GM23248 (cell line): ENCODE measurements around the gene CTNND2. TPM values are rescaled to one million over a fixed set of nuclear protein-coding genes. Genes with fewer than 3 reads are reported as not detected.
"Not testable (repeated sequence)": the region's sequence is repeated elsewhere in the genome, so short reads cannot be mapped to it uniquely, and the experiment has no call there.

ENCODE experiments used
- DNase-seq: peaks from one replicate; pipeline ENCODE4 v3.0.0-alpha.2; 2015
- H2AFZ ChIP-seq: fragments of 200-600 bp; sonication (generic); 2 replicates; pipeline ENCODE4 v1.6.1; 2016; ENCODE audit warnings: antibody characterized with exemption
- H3F3A ChIP-seq: fragments of 200-600 bp; sonication (generic); 2 replicates; pipeline ENCODE4 v1.6.1; 2016; ENCODE audit warnings: mild to moderate bottlenecking, antibody characterized with exemption, mixed run types; ENCODE audit not compliant: insufficient read depth
- H3K27ac ChIP-seq: fragments of 200-600 bp; sonication (generic); 2 replicates; pipeline ENCODE4 v1.5.1; 2016; ENCODE audit warnings: mild to moderate bottlenecking
- H3K27me3 ChIP-seq: fragments of 200-600 bp; sonication (generic); replicated peaks from 2 replicates; pipeline ENCODE4 v1.6.1; 2016; ENCODE audit warnings: mild to moderate bottlenecking; ENCODE audit not compliant: insufficient read depth
- H3K36me3 ChIP-seq: fragments of 200-600 bp; sonication (generic); 2 replicates; pipeline ENCODE4 v1.6.1; 2016; ENCODE audit warnings: low read depth, mild to moderate bottlenecking
- H3K4me1 ChIP-seq: fragments of 200-600 bp; sonication (generic); 2 replicates; pipeline ENCODE4 v1.6.1; 2016; ENCODE audit warnings: mild to moderate bottlenecking; ENCODE audit not compliant: insufficient read depth
- H3K4me2 ChIP-seq: fragments of 200-600 bp; sonication (generic); one replicate; pipeline ENCODE4 v1.6.1; 2016; ENCODE audit warnings: mild to moderate bottlenecking; ENCODE audit not compliant: unreplicated experiment
- H3K4me3 ChIP-seq: fragments of 200-600 bp; sonication (generic); 2 replicates; pipeline ENCODE4 v1.5.1; 2016; ENCODE audit warnings: mild to moderate bottlenecking
- H3K79me2 ChIP-seq: fragments of 200-600 bp; sonication (generic); 2 replicates; pipeline ENCODE4 v1.6.1; 2016; ENCODE audit warnings: mild to moderate bottlenecking; ENCODE audit not compliant: insufficient read depth
- H3K9ac ChIP-seq: fragments of 200-600 bp; sonication (generic); 2 replicates; pipeline ENCODE4 v1.6.1; 2016; ENCODE audit warnings: mild to moderate bottlenecking
- H3K9me2 ChIP-seq: fragments of 200-600 bp; sonication (generic); 2 replicates; pipeline ENCODE4 v1.6.1; 2016; ENCODE audit warnings: mixed run types, mild to moderate bottlenecking, moderate library complexity; ENCODE audit not compliant: insufficient read depth
- H3K9me3 ChIP-seq: fragments of 200-600 bp; sonication (generic); one replicate; pipeline ENCODE4 v1.6.1; 2017; ENCODE audit warnings: low read depth
- H4K20me1 ChIP-seq: fragments of 200-600 bp; sonication (generic); 2 replicates; pipeline ENCODE4 v1.6.0; 2016; ENCODE audit not compliant: insufficient read depth
- EZH2 ChIP-seq: fragments of 200-600 bp; sonication (generic); IDR thresholded peaks from 2 replicates; pipeline ENCODE4 v1.6.1; 2018; ENCODE audit warnings: antibody characterized with exemption, mild to moderate bottlenecking; ENCODE audit not compliant: insufficient read depth, poor library complexity, severe bottlenecking
- EZH2phosphoT487 ChIP-seq: fragments of 200-600 bp; sonication (generic); IDR thresholded peaks from 2 replicates; pipeline ENCODE4 v1.6.1; 2018; ENCODE audit warnings: antibody characterized with exemption, moderate library complexity, mild to moderate bottlenecking, low read depth; ENCODE audit not compliant: insufficient read depth
- WGBS, 2 experiments: methylation state at CpG; one replicate each; pipeline ENCODE4 v1.1.6; 2015 to 2017; ENCODE audit warnings: low lambda C conversion rate in 2 of 2, low coverage in 1 of 2; ENCODE audit errors: missing lambda C conversion rate in 2 of 2; 5-methylcytosine and 5-hydroxymethylcytosine counted together
- in situ Hi-C: fragments of 300-500 bp; cut with MboI; formaldehyde crosslinking; loops from 2 replicates; pipeline ENCODE4 v1.15.0; 2020
- polyA plus RNA-seq: library from polyadenylated mRNA; unstranded; fragments of >200 nt; fragmentation: Nextera tagmentation; extraction: Ambion mirVana; gene quantifications from 2 replicates; pipeline ENCODE4 v1.2.1, GENCODE V29; 2016
- total RNA-seq: library from RNA; depleted of rRNA; stranded (reverse); fragments of >200 nt; shearing (Covaris generic); gene quantifications from 2 replicates; pipeline ENCODE4 v1.2.3, GENCODE V29; 2014

The CTNND2 gene
- total and polyA plus RNA-seq, 2 experiments from 2014 or later = not detected

- no peak overlapping the region for H2AFZ ChIP-seq
- peaks cover 11% of the 10 kb centered on the region; the same call in 1 of the 2 replicates for H3K27me3 ChIP-seq
- no peaks in the 10 kb centered on the region for H3K79me2 ChIP-seq
- in situ Hi-C loops = no loop called here
- no peak overlapping the region for H3K9ac ChIP-seq
- H3K27ac ChIP-seq = no peak overlapping the region
- no peaks in the 10 kb centered on the region for H3K36me3 ChIP-seq
- DNase-seq = no peak
- 19 to 31% methylated on average over 11 to 12 of the region's 12 CpGs for WGBS, 2 experiments
- no peak overlapping the region for H3K4me3 ChIP-seq
- no peak overlapping the region for H3K4me2 ChIP-seq
- no peaks in the 10 kb centered on the region for H3F3A ChIP-seq
- TF ChIP-seq EZH2phosphoT487 (no peak), EZH2 (no peak)
- no peaks in the 10 kb centered on the region for H3K9me3 ChIP-seq
- no peaks in the 10 kb centered on the region for H3K4me1 ChIP-seq
- no peaks in the 10 kb centered on the region for H4K20me1 ChIP-seq
- H3K9me2 ChIP-seq = no peaks in the 10 kb centered on the region
Observed at GRCh38 chr5:11075035-11075805, 829.0 kb downstream of the CTNND2 start.

- no peaks in the 10 kb centered on the region for H3K36me3 ChIP-seq
- no peaks in the 10 kb centered on the region for H4K20me1 ChIP-seq
- whole genome bisulfite sequencing, 2 experiments = 36 to 43% methylated on average over 5 of the region's 5 CpGs
- H3F3A ChIP-seq = no peaks in the 10 kb centered on the region
- H3K4me1 ChIP-seq = no peaks in the 10 kb centered on the region
- H3K4me3 ChIP-seq = no peak overlapping the region
- no peaks in the 10 kb centered on the region for H3K9me3 ChIP-seq
- H3K9ac ChIP-seq = no peak overlapping the region
- no peaks in the 10 kb centered on the region for H3K79me2 ChIP-seq
- no peak overlapping the region for H3K4me2 ChIP-seq
- H3K27me3 ChIP-seq = 0 out of 2 replicates have a peak, but pooled peaks cover 11% of the 10 kb centered on the region
- H3K9me2 ChIP-seq = no peaks in the 10 kb centered on the region
- H3K27ac ChIP-seq = no peak overlapping the region
- no peak for DNase-seq
- no peak overlapping the region for H2AFZ ChIP-seq
- in situ Hi-C loops = no loop called here
- TF ChIP-seq EZH2phosphoT487 (no peak), EZH2 (no peak)
Observed at GRCh38 chr5:11072568-11072967, 831.7 kb downstream of the CTNND2 start.

- TF ChIP-seq EZH2 (no peak), EZH2phosphoT487 (no peak)
- Histone ChIP-seq H3K79me2 (no peaks in the 10 kb centered on the region), H3K27ac (no peak overlapping the region), H3K9ac (no peak overlapping the region), H4K20me1 (no peaks in the 10 kb centered on the region), H3K9me2 (no peaks in the 10 kb centered on the region), H3F3A (no peaks in the 10 kb centered on the region), H3K4me3 (no peak overlapping the region), H3K9me3 (no peaks in the 10 kb centered on the region), H3K4me1 (no peaks in the 10 kb centered on the region), H3K36me3 (no peaks in the 10 kb centered on the region), H3K27me3 (0 out of 2 replicates have a peak, but pooled peaks cover 11% of the 10 kb centered on the region), H2AFZ (no peak overlapping the region), H3K4me2 (no peak overlapping the region)
- 4% methylated on average over 1 of the region's 1 CpG for WGBS, 2 experiments
- in situ Hi-C loops = no loop called here
- no peak for DNase-seq
Observed at GRCh38 chr5:11072076-11072475, 832.2 kb downstream of the CTNND2 start.

- in situ Hi-C loops = no loop called here
- DNase-seq = no peak
- no peaks in the 10 kb centered on the region for H4K20me1 ChIP-seq
Observed at GRCh38 chr5:11069041-11069440, 835.2 kb downstream of the CTNND2 start.

GRCh38 chr5:11065723-11066122, 838.5 kb downstream of the CTNND2 start:
- H3F3A ChIP-seq, H3K9me2 ChIP-seq, H4K20me1 ChIP-seq, H3K36me3 ChIP-seq, H2AFZ ChIP-seq, DNase-seq, H3K9me3 ChIP-seq, H3K79me2 ChIP-seq, H3K4me1 ChIP-seq, H3K4me3 ChIP-seq, H3K27ac ChIP-seq, H3K4me2 ChIP-seq, in situ Hi-C loops, H3K27me3 ChIP-seq, H3K9ac ChIP-seq: not testable (repeated sequence)
- 0 to 5% methylated on average over 1 of the region's 1 CpG for WGBS, 2 experiments

More at GRCh38 chr5:11069041-11069440, 835.2 kb downstream of the CTNND2 start:
- H3K9ac ChIP-seq = no peak overlapping the region
- no peaks in the 10 kb centered on the region for H3K9me2 ChIP-seq
- H3F3A ChIP-seq = no peaks in the 10 kb centered on the region
- TF ChIP-seq EZH2phosphoT487 = no peak
- TF ChIP-seq EZH2 = no peak
- H3K79me2 ChIP-seq = no peaks in the 10 kb centered on the region
- no peak overlapping the region for H3K4me3 ChIP-seq
- H3K9me3 ChIP-seq = no peaks in the 10 kb centered on the region
- no peaks in the 10 kb centered on the region for H3K36me3 ChIP-seq
- no peak overlapping the region for H3K4me2 ChIP-seq
- H3K4me1 ChIP-seq = no peaks in the 10 kb centered on the region
- 41 to 42% methylated on average over 3 of the region's 3 CpGs for WGBS, 2 experiments
- no peak overlapping the region for H3K27ac ChIP-seq
- no peak overlapping the region for H2AFZ ChIP-seq
- H3K27me3 ChIP-seq = 0 out of 2 replicates have a peak, but pooled peaks cover 2% of the 10 kb centered on the region
